ENCODE results near the gene METTL8.

- TF ChIP-seq ELF4 (IDR thresholded peaks at IDR 0.05) (no peak), BHLHE40 (IDR thresholded peaks at IDR 0.05; ENCODE audit: borderline replicate concordance) (no peak), ZNF384 (IDR thresholded peaks at IDR 0.05) (no peak), FOXA1 (IDR thresholded peaks at IDR 0.05) (no peak), HDGF (IDR thresholded peaks at IDR 0.05; ENCODE audit: borderline replicate concordance) (no peak), TARDBP (IDR thresholded peaks at IDR 0.05) (no peak), LEF1 (IDR thresholded peaks at IDR 0.05; ENCODE audit: borderline replicate concordance) (no peak), SUZ12 (IDR thresholded peaks at IDR 0.05) (no peak)
Measured at GRCh38 chr2:171416009-171416926, 17.5 kb downstream of the METTL8 start.

Measured in HEK293T (cell line).